Vagina (tissue), 2 donors: ENCODE data around the gene SLC6A16. TPM values are rescaled to one million over a fixed set of nuclear protein-coding genes. Genes with fewer than 3 reads are reported as not detected.
A peak's percentile ranks its signal among the peaks of the same experiment; 100 is the strongest.

Source experiments
- DNase-seq, 2 donors: peaks; one replicate each; pipeline ENCODE4 v3.0.0-alpha.2; 2017; ENCODE audit errors: extremely low spot score in 2 of 2
- H3K27ac ChIP-seq: fragments of 200-600 bp; sonication (generic); one replicate; pipeline ENCODE4 v1.5.1; 2019
- H3K27me3 ChIP-seq: fragments of 200-600 bp; sonication (generic); one replicate; pipeline ENCODE4 v1.5.1; 2019
- H3K36me3 ChIP-seq, 2 donors: fragments of 200-600 bp; sonication (generic); one replicate each; pipeline ENCODE4 v1.5.1; 2017 to 2019
- H3K4me1 ChIP-seq: fragments of 200-600 bp; sonication (generic); one replicate; pipeline ENCODE4 v1.5.1; 2019
- H3K4me3 ChIP-seq, 2 donors: fragments of 200-600 bp; sonication (generic); 1 replicate in 1 of 2; 2 replicates in 1 of 2; pipeline ENCODE4 v1.5.1; 2016 to 2019
- H3K9me3 ChIP-seq: fragments of 200-600 bp; sonication (generic); one replicate; pipeline ENCODE4 v1.5.1; 2019
- CTCF ChIP-seq, 3 experiments: fragments of 450-650 bp in 2 of 3; fragments of 200-600 bp in 1 of 3; sonication (generic) in 1 of 3; IDR thresholded peaks; one replicate each; pipeline ENCODE4 v1.5.1; 2017 to 2019; ENCODE audit warnings: antibody characterized with exemption in 3 of 3, mild to moderate bottlenecking in 2 of 3, moderate library complexity in 2 of 3
- POLR2A ChIP-seq, 2 donors: fragments of 450-650 bp; IDR thresholded peaks; one replicate each; pipeline ENCODE4 v1.6.1; 2017; ENCODE audit warnings: antibody characterized with exemption in 2 of 2, mild to moderate bottlenecking in 2 of 2, moderate library complexity in 2 of 2
- POLR2AphosphoS5 ChIP-seq, 2 donors: sonication (generic); formaldehyde crosslinking; IDR thresholded peaks; one replicate each; pipeline ENCODE4 v1.9.0; 2017; ENCODE audit warnings: antibody characterized with exemption in 2 of 2, mild to moderate bottlenecking in 2 of 2, low read depth in 1 of 2; ENCODE audit not compliant: insufficient read depth in 1 of 2
- intact Hi-C: fragments of 100-400 bp; cut with DNase I; formaldehyde crosslinking; loops from one replicate; pipeline ENCODE4 v1.15.1; 2023
- total RNA-seq: library from RNA; depleted of rRNA; stranded (reverse); fragments of >200 nt; gene quantifications from one replicate; pipeline ENCODE4 v1.2.3, GENCODE V29; 2016

SLC6A16 gene
- total RNA-seq, 1 donor from 2014 or later, result 2.5 TPM

DNA sequence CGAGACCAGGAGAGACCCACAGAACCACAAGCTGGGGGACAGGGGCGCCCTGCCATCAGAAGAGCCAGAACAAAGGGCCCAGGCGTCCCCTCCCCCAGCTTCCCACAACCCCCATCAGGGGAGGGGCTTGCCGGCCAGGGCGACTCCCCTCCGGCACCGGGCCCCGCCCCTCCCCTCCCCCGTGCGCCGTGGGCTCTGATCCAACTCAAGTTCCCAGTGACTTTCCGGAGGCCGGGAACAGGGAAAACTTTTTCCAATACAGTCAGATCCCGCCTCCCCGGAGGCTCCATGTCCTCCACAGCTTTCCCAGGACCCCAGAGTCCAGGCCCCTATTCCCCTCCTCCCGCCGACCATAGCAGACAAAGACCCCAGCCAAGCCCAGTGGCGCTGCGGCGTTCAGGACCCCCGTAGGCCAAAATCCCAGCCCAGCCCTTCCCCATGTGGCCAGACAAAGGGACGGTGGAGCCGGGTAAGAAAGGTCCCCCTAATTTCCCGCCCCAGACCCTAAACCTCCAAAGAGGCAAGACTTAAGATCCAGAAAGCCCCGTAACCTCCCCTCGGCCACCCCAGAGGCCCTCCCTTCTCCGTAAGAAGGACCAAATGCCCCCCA is 36.6 kb upstream of the SLC6A16 start:
- Histone ChIP-seq H3K27ac (peak overlapping the region; percentile 95), H3K4me3 (peak overlapping the region; percentile 70 to 98), H3K4me1 (peaks cover 41% of the 10 kb centered on the region), H3K27me3 (no peaks in the 10 kb centered on the region), H3K36me3 (peaks cover 0 to 14% of the 10 kb centered on the region in 2 donors), H3K9me3 (no peaks in the 10 kb centered on the region)
- intact Hi-C loops, result loop anchor here (10.0 kb wide), 1 partner anchor 83 kb away; the partner anchor contains the start of gene SLC17A7
- no peak for DNase-seq
- no peak for TF ChIP-seq CTCF (IDR thresholded peaks at IDR 0.05)
- TF ChIP-seq POLR2AphosphoS5 (IDR thresholded peaks at IDR 0.05; ENCODE audit: insufficient read depth in 1 of 2, low read depth in 1 of 2), result peak; percentile 56 to 75
- peak in 1 of 2 donors; percentile 64 for TF ChIP-seq POLR2A (IDR thresholded peaks at IDR 0.05)

GRCh38 chr19:49359851-49360820 is 35.1 kb upstream of the SLC6A16 start:
- Histone ChIP-seq H3K4me3 (peak overlapping the region in 1 of 2 donors; percentile 70), H3K36me3 (peaks cover 0 to 22% of the 10 kb centered on the region in 2 donors), H3K27me3 (no peaks in the 10 kb centered on the region), H3K4me1 (peaks cover 45% of the 10 kb centered on the region), H3K27ac (peak overlapping the region; percentile 95), H3K9me3 (no peaks in the 10 kb centered on the region)
- intact Hi-C loops, result loop anchor here (10.0 kb wide), 1 partner anchor 85 kb away; the partner anchor contains the start of gene SLC17A7
- TF ChIP-seq POLR2AphosphoS5 (IDR thresholded peaks at IDR 0.05; ENCODE audit: insufficient read depth in 1 of 2, low read depth in 1 of 2), result no peak
- no peak for TF ChIP-seq CTCF (IDR thresholded peaks at IDR 0.05)
- TF ChIP-seq POLR2A (IDR thresholded peaks at IDR 0.05), result no peak
- no peak for DNase-seq

DNA sequence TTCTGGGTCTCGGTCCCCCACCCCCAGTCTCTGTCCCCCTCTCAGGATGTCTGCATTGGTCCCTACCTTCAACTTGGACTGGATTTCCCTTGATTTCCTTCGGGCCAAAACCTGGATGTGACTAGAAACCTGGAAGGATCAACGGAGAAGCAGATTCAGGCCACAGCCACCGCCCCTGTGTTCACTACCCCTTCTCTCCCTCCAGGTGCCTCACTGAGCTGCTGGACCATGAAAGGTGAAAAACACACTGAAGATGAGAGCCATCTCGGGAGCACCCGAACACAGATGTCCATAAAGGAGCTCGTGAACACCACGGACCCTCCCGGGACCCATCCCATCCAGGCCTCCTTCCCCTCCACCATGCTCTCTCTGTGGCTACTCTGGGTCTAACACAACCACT is 32.2 kb upstream of the SLC6A16 start:
- DNase-seq, result no peak
- no peaks in the 10 kb centered on the region for H3K27me3 ChIP-seq
- no peak for TF ChIP-seq POLR2AphosphoS5 (IDR thresholded peaks at IDR 0.05; ENCODE audit: insufficient read depth in 1 of 2, low read depth in 1 of 2)
- no peak for TF ChIP-seq CTCF (IDR thresholded peaks at IDR 0.05)
- TF ChIP-seq POLR2A (IDR thresholded peaks at IDR 0.05), result no peak
- no peaks in the 10 kb centered on the region for H3K9me3 ChIP-seq
- intact Hi-C loops, result no loop called here
- peaks cover 0 to 30% of the 10 kb centered on the region in 2 donors for H3K36me3 ChIP-seq
- H3K27ac ChIP-seq, result peak overlapping the region; percentile 39
- H3K4me3 ChIP-seq, result no peak overlapping the region
- H3K4me1 ChIP-seq, result peaks cover 37% of the 10 kb centered on the region

DNA sequence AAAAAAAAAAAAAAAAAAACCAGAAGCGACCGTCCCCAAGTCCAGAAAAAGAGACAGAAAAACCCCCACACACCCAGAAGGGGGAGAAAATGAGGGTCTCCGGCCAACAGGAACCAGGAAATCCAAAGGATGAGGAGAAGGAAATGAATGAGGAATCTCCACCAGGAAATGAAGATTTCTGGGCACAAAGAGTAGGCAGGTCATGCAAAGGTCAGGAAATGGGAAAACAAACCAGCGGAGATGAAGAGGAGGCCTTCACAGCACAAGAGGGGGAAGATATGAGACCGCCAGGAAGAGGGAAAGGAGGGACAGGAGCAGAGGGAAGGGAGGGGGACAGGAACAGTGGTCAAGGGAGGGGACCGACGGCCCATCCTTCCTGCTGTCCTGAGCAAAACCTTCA is 31.4 kb upstream of the SLC6A16 start:
- Histone ChIP-seq H3K4me1 (peaks cover 34% of the 10 kb centered on the region), H3K9me3 (no peaks in the 10 kb centered on the region), H3K27ac (peak overlapping the region; percentile 39), H3K36me3 (peaks cover 0 to 33% of the 10 kb centered on the region in 2 donors), H3K27me3 (no peaks in the 10 kb centered on the region), H3K4me3 (no peak overlapping the region)
- no peak for DNase-seq
- intact Hi-C loops, result no loop called here
- TF ChIP-seq CTCF (IDR thresholded peaks at IDR 0.05), result no peak
